Measurements from ENCODE around the gene RPL4. TPM values are rescaled to one million over a fixed set of nuclear protein-coding genes. Genes with fewer than 3 reads are reported as not detected.

RPL4 gene
- total RNA-seq, 1 experiment from 2014 or later = 3,648 TPM

DNA sequence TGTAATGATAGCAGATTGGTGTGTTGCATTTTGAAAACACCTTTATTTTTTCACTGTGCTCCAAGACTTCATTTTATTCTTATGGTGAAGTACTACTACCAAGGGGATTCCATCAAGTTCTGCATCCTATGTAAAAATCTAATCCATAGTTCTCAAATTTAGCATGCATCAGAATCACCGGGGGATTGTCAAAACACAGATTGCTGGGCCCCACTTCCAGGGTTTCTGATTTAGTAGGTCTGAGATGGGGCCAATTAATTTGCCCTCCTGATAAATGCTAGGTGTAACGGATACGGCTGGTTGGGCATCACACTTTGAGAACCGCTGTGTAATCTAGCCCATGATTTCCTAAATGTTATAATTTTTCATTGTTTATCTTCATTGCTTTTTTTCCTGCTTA lies 1.2 kb upstream of the RPL4 start (continued):
- TF ChIP-seq, protein P1, sequence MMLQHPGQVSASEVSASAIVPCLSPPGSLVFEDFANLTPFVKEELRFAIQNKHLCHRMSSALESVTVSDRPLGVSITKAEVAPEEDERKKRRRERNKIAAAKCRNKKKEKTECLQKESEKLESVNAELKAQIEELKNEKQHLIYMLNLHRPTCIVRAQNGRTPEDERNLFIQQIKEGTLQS (CRISPR knock-in tag; conservative IDR thresholded peaks at IDR 0.05) = no peak
- TF ChIP-seq TP53 (CRISPR knock-in tag; IDR thresholded peaks at IDR 0.05) (no peak), TEAD1 (CRISPR knock-in tag; IDR thresholded peaks at IDR 0.05) (no peak), ETV6 (CRISPR knock-in tag; IDR thresholded peaks at IDR 0.05) (no peak)
- TF ChIP-seq, protein P2, sequence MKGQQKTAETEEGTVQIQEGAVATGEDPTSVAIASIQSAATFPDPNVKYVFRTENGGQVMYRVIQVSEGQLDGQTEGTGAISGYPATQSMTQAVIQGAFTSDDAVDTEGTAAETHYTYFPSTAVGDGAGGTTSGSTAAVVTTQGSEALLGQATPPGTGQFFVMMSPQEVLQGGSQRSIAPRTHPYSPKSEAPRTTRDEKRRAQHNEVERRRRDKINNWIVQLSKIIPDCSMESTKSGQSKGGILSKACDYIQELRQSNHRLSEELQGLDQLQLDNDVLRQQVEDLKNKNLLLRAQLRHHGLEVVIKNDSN (CRISPR knock-in tag; IDR thresholded peaks at IDR 0.05) = no peak
- TF ChIP-seq, protein P3, sequence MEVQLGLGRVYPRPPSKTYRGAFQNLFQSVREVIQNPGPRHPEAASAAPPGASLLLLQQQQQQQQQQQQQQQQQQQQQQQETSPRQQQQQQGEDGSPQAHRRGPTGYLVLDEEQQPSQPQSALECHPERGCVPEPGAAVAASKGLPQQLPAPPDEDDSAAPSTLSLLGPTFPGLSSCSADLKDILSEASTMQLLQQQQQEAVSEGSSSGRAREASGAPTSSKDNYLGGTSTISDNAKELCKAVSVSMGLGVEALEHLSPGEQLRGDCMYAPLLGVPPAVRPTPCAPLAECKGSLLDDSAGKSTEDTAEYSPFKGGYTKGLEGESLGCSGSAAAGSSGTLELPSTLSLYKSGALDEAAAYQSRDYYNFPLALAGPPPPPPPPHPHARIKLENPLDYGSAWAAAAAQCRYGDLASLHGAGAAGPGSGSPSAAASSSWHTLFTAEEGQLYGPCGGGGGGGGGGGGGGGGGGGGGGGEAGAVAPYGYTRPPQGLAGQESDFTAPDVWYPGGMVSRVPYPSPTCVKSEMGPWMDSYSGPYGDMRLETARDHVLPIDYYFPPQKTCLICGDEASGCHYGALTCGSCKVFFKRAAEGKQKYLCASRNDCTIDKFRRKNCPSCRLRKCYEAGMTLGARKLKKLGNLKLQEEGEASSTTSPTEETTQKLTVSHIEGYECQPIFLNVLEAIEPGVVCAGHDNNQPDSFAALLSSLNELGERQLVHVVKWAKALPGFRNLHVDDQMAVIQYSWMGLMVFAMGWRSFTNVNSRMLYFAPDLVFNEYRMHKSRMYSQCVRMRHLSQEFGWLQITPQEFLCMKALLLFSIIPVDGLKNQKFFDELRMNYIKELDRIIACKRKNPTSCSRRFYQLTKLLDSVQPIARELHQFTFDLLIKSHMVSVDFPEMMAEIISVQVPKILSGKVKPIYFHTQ (CRISPR knock-in tag; IDR thresholded peaks at IDR 0.05) = no peak
- TF ChIP-seq, protein P4, sequence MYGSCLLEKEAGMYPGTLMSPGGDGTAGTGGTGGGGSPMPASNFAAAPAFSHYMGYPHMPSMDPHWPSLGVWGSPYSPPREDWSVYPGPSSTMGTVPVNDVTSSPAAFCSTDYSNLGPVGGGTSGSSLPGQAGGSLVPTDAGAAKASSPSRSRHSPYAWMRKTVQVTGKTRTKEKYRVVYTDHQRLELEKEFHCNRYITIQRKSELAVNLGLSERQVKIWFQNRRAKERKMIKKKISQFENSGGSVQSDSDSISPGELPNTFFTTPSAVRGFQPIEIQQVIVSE (CRISPR knock-in tag; IDR thresholded peaks at IDR 0.05; ENCODE audit: borderline replicate concordance) = no peak

DNA sequence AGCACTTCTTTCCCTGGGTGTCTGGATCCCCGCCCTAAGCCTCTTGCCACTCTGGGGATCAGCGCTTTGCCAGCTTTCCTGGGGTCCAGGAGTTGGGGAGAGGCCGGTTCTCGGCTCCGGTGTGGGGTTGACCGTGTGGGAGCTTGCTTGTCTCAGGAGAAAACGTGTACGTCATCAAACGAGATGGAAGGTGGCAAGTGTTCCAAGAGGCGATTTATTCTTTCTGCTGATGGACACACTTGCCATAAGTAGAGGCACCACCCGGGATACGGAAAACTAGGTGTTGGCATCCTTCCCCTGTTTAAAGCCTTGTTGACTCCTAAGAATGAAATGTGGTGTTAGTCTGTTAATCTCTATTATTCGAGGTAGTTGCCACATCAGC lies 766 bp upstream of the RPL4 start:
- H3K27me3 Mint-ChIP-seq (ENCODE audit: low read depth) = no peaks in the 10 kb centered on the region
- CTCF ChIA-PET = interaction anchor here (0.7 to 1.0 kb wide), 4 partner anchors 7 to 119 kb away, joined by 3 read pairs; partner anchors contain the start of genes MAP2K1 and SNAPC5
- TF ChIP-seq HMGA2 (CRISPR knock-in tag; IDR thresholded peaks at IDR 0.05) (no peak), SMAD4 (CRISPR knock-in tag; IDR thresholded peaks at IDR 0.05) (no peak), OVOL2 (CRISPR knock-in tag; IDR thresholded peaks at IDR 0.05; ENCODE audit: borderline replicate concordance) (no peak)
- TF ChIP-seq, protein P5, sequence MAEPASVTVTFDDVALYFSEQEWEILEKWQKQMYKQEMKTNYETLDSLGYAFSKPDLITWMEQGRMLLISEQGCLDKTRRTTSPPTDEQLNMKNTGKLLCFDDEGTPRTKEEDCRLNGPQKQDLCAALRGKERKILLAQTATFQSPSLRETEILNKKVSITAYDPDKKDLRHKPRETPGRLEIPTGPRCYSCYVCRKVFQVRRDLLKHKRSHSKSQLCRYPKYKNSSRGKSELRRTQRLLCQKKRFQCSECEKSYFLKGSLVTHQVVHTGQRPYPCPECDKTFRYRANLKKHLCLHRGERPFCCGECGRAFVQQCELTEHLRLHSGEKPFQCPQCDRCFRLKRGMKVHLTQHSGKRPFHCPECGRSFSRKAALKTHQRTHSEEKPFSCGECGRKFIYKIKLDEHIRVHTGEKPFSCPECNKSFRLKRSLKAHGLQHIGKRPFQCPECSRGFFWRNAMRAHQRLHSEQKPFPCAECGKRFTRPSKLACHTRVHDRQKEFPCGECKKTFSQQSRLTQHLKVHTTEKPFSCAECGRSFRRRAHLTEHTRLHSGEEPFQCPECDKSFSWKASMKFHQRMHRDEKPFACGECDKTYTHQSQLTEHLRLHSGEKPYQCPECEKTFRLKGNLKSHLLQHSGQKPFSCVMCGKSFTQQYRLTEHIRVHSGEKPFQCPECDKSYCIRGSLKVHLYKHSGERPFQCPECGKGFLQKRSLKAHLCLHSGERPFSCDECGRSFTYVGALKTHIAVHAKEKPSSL (CRISPR knock-in tag; conservative IDR thresholded peaks at IDR 0.05) = no peak
- TF ChIP-seq, protein P6, sequence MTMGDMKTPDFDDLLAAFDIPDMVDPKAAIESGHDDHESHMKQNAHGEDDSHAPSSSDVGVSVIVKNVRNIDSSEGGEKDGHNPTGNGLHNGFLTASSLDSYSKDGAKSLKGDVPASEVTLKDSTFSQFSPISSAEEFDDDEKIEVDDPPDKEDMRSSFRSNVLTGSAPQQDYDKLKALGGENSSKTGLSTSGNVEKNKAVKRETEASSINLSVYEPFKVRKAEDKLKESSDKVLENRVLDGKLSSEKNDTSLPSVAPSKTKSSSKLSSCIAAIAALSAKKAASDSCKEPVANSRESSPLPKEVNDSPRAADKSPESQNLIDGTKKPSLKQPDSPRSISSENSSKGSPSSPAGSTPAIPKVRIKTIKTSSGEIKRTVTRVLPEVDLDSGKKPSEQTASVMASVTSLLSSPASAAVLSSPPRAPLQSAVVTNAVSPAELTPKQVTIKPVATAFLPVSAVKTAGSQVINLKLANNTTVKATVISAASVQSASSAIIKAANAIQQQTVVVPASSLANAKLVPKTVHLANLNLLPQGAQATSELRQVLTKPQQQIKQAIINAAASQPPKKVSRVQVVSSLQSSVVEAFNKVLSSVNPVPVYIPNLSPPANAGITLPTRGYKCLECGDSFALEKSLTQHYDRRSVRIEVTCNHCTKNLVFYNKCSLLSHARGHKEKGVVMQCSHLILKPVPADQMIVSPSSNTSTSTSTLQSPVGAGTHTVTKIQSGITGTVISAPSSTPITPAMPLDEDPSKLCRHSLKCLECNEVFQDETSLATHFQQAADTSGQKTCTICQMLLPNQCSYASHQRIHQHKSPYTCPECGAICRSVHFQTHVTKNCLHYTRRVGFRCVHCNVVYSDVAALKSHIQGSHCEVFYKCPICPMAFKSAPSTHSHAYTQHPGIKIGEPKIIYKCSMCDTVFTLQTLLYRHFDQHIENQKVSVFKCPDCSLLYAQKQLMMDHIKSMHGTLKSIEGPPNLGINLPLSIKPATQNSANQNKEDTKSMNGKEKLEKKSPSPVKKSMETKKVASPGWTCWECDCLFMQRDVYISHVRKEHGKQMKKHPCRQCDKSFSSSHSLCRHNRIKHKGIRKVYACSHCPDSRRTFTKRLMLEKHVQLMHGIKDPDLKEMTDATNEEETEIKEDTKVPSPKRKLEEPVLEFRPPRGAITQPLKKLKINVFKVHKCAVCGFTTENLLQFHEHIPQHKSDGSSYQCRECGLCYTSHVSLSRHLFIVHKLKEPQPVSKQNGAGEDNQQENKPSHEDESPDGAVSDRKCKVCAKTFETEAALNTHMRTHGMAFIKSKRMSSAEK (CRISPR knock-in tag; IDR thresholded peaks at IDR 0.05; ENCODE audit: borderline replicate concordance) = no peak
- TF ChIP-seq, protein P7, sequence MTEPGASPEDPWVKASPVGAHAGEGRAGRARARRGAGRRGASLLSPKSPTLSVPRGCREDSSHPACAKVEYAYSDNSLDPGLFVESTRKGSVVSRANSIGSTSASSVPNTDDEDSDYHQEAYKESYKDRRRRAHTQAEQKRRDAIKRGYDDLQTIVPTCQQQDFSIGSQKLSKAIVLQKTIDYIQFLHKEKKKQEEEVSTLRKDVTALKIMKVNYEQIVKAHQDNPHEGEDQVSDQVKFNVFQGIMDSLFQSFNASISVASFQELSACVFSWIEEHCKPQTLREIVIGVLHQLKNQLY (CRISPR knock-in tag; IDR thresholded peaks at IDR 0.05) = no peak
- TF ChIP-seq, protein P3 (CRISPR knock-in tag; IDR thresholded peaks at IDR 0.05) = no peak

More for the DNA sequence above, 766 bp upstream of the RPL4 start:
- POLR2A ChIA-PET = interaction anchor here (1.2 kb wide), 1 partner anchor 118 kb away, joined by 4 read pairs; no protein-coding TSS in a partner anchor
- no peaks in the 10 kb centered on the region for H3K9me3 Mint-ChIP-seq
- H3K36me3 Mint-ChIP-seq = peaks cover 47% of the 10 kb centered on the region
- peak overlapping the region; percentile 100 for H3K4me3 Mint-ChIP-seq
- H3K27ac Mint-ChIP-seq = peak overlapping the region; percentile 99
- ATAC-seq = peak; percentile 38
- H3K4me1 Mint-ChIP-seq = peaks cover 36% of the 10 kb centered on the region
- no peak for DNase-seq (ENCODE audit: low spot score)
